ENCODE measurements around the gene PHLDB3.

Gene PHLDB3

GRCh38 chr19:43495082-43495481 is 9.5 kb downstream of the PHLDB3 start:
- DNase-seq = no peak

DNA sequence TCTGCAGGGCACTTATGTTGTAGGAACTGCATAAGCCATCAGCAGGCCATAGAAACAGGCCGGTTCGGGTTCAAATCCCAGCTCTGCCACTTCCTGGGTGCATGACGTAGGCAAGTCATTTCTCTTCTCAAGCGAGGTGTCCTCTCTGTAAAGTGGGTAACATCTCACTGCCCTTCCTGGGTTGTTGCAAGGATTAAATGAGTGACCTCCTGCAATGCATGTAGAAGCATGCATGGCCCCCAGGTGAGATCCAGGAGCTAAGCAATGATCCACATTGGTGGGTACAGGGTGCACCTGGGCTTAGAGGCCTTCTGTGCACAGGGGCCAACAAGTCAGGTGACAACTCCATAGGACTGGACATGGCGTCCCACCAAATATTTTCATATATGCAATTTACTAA is 13.8 kb downstream of the PHLDB3 start:
- DNase-seq = no peak

DNA sequence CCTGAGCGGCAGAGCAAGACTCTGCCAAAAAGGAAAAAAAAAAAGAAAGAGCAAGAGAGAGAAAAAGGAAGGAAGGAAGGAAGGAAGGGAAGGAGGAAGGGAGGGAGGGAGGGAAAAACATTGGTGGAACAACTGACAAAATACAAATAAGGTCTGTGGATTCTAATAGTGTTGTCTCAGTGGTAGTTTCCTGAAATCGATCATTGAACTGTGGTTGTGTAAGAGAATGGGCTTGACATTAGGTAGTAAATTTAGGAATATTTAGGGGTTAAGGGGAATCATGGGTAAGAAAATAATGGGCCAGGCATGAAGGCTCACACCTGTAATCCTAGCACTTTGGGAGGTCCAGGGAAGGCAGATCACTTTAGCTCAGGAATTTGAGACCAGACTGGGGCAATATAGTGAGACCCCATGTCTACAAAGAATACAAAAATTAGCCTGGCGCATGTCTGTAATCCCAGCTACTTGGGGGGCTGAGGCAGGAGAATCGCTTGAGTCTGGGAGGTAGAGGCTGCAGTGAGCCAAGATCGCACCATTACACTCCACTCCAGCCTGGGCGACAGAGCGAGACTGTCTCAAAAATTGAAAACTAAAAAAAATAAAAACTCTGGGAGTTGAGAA is 14.5 kb downstream of the PHLDB3 start:
- DNase-seq = no peak

DNA sequence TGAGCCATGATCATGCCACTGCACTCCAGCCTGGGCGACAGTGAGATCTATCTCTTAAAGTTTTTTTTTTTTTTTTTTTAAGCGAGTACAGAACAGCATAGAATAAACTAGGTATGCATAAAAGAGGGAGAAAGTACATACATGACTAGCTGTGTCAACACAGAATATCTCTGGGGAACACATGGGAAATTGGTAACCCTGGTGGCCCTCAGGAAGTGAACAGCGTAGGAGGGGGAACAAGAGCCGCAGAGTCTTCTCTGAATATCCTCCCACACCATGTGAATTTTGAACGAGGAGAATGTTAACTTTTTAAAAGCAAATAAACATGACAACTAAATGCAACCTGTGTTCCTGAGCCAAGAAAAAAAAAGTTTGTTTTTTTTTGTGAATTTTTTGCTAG is 15.2 kb downstream of the PHLDB3 start:
- DNase-seq = no peak

- no peak for DNase-seq
Observed at GRCh38 chr19:43488179-43488578, 16.4 kb downstream of the PHLDB3 start.

DNA sequence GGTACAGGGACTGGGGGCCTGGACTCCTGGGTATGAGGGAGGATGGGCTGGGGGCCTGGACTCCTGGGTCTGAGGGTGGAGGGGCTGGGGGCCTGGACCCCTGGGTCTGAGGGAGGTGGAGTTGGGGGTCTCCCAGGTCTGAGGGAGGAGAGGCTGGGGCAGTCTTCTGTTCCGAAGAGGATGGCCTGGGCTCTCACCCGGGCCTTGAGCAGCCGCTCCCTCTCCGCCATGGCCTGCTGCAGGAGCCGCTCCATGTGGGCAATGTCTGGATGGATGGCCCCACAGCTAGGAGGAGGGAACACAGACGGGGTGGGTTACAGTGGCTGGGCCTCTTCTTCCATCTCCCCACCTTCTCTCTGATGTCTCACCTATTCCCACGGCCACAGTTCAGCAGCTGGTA is 18.1 kb downstream of the PHLDB3 start:
- DNase-seq = no peak

DNA sequence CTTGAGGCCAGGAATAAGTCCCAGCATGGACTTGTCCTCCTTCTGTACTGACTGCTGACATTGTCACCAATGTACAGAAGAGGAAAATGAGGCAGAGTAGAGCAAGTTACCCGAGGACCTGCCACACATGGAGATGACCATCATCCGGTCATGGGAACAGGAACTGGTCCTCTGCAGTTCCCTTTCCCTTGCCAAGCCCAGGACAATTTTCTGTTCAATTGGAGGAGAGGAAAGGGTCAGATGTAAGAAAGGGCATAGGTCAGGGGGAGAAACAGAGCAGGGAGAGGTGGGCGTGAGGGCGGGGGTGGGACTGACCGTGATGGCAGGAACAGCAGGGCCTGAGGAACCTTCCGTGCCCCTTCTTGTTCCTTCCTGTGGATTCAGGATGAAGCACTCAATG is 18.6 kb downstream of the PHLDB3 start:
- DNase-seq = no peak

- no peak for DNase-seq
Observed at GRCh38 chr19:43483281-43483680, 21.3 kb downstream of the PHLDB3 start.

DNA sequence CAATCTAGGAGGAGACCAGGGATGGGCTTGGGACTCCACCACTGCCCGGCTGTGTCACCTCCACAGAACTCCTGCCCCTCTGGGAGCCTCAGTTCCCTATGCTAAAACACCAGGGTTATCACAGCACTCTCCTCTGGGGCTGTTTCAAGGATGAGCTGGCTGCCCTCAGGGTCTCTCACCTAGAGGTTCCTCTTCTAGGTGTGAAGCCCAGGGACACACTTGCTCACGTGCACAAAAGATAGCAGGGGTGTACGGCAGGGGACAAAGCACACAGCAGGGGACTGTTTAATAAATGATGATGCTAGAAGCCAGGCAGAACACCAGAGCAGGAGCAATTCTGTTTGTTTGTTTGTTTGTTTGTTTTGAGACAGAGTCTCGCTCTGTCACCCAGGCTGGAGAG is 22.4 kb downstream of the PHLDB3 start:
- no peak for DNase-seq

DNA sequence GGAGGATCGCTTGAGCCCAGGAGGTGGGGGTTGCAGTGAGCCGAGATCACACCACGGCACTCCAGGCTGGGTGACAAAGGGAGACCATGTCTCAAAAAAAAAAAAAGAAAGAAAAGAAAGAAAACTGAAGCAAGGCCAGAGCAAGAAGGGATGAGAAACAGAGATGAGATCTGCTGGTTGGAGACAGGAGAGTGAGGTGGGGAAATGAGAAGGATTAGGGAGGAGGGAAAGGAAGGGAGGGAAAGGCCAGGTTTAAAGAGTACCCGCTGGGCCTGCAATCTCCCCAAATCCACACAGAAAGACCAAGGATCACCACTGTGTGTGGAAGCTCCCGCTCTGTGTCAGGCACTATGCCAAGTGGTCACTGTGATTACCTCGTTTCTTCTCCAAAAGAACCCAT is 22.8 kb downstream of the PHLDB3 start:
- DNase-seq = no peak

DNA sequence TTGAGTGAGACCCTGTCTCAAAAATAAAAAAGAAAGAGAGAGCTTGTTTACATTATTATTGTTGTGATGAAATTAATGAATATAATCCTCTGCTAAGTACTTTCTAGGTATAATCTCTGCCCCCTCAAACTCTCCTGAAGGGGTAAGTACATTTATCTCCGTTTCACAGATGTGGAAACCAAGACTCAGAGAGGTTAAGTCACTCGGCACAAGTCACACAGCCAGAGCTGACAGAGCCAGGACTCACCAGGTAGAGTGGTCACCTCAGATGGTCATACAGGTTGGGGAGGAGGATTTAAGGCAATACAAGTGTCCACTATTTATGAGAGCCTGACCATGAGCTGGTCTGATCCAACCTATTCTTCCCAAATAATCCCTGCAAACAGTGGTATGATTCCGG is 24.0 kb downstream of the PHLDB3 start:
- no peak for DNase-seq

GRCh38 chr19:43479961-43480561 is 24.5 kb downstream of the PHLDB3 start:
- DNase-seq = no peak

GRCh38 chr19:43479226-43479625 is 25.3 kb downstream of the PHLDB3 start:
- DNase-seq = no peak

DNA sequence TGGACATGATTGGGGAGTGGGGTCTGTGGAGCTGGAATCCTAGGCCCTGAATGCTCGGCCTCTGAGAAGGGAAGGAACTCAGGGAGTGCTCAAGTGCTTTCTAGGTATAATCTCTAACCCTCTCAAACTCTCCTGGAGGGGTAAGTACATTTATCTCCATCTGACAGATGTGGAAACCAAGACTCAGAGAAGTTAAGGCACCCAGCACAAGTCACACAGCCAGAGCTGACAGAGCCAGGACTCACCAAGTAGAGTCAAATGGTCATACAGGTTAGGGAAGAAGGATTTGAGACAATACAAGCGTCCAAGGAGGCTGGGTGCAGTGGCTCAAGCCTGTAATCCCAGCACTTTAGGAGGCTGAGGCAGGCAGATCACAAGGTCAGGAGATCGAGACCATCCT is 26.2 kb downstream of the PHLDB3 start:
- no peak for DNase-seq

GRCh38 chr19:43476606-43477005 is 27.9 kb downstream of the PHLDB3 start:
- no peak for DNase-seq

DNA sequence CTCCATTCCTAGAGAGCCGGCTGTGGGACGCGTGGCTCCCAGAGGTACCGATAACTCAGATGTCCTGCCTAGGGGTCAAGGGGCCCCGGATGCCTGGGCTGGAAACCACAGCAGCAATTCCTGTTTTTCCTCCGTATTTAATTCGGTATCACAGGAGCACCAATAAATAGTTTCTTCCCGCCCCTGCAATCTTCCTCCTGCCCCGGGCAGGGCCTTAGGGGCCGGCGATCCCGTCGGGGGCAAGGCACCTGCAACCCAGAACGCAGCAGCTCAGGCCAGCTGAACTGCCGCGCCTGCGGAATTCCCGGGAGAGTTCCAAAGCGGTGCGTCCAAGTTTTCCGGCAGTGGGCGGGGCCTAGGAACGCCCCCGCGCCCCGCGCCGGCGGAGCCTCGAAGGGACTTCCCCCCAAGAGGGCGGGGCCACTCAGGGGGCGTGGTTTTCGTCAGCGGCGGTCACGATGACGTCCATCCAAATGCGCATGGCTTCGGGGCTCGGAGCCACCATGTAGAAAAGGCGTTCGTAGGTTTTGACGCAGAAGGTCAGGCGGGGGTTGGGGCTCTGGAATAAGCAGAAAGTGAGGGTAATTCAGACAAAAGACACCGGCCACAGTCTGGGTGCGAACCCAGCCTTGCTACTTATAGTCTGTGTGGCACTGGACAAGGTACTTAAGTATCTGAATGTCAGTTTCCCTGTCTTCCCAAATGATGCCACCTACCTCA is 29.4 kb downstream of the PHLDB3 start:
- DNase-seq = no peak

DNA sequence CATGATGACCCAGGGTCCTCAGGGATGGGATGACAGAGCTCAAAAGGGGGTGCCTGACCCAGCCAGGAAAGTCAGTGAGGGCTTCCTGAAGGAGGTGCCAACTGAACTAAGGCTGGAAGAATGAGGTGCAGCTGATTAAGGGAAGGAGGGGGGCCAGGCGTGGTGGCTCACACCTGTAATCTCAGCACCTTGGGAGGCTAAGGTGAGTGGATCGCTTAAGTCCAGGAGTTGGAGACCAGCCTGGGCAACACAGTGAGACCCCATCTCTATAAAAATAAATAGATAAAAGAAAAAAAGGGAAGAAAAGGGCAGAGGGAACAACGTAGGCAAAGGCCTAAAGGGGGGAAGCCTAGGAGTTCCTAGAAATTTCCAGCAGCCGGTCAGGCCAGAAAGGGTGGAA is 30.1 kb downstream of the PHLDB3 start:
- no peak for DNase-seq

GRCh38 chr19:43471091-43471490 is 33.5 kb downstream of the PHLDB3 start:
- DNase-seq = no peak

DNA sequence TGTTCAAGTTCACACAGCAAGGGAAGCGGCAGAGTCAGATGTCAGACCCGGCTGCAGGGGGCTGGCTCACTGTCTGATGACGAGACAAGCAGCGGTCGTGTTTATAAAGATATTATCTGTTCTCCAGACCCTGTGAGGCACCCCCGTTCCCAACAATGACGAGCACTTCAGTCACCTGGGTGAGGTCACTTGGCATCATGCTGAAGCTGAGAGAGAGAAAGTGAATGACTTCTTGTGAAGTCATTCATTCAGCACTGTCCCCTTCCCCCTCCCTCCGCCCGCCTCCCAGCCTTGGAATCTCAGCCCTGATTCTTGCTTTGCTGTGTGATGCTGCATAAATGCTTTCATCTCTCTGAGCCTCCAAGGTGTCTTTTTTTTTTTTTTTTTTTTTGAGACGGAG is 34.3 kb downstream of the PHLDB3 start:
- DNase-seq = no peak

DNA sequence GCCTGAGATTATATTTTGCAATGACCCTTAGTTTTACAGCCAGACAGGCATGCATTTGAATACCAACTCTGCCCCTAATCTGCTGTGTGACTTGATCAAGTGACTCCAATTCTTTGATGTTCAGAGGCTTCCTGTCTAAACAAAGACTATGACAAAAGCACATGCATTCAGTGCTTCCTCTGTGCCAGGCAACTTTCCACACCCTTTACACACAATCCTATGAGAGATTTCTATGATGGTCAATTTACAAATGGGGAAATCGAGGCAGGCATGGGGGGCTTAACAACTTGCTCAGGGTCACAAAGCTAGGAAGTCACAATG is 35.4 kb downstream of the PHLDB3 start:
- no peak for DNase-seq

DNA sequence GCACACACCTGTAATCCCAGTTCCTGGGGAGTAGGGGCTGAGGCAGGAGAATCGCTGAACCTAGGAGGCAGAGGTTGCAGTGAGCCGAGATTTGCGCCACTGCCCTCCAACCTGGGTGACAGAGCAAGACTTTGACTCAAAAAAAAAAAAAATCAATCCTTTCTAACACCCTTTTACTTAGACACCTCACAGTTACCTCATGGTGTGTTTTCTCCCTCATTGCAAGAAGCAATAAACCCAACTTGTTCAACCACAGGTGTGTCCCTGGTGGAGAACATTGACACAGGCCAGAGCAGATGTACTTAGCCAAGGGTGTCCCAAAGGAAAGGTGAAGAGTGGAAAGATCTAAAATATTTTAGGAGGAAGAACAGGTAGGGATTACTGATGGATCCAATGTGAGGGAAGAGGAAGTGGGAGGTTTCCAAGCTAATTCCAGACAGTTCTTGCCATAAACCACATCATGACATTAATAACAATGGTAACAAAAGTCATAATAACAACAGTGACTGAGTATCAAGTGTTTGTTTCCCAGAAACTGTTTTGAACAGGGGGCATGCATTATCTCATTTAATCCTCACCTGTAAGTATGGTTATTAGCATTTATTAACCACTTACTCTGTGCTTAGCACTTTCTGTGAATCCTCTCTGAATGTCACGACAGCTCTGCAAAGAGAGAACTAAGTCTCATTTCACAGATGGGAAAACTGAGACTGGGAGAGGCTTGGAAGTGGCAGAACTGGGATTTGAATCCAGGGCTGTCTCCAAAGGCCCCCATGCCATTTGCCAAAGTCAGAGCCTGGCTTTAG is 36.0 kb downstream of the PHLDB3 start:
- no peak for DNase-seq

- no peak for DNase-seq
Observed at GRCh38 chr19:43467730-43468129, 36.8 kb downstream of the PHLDB3 start.

DNA sequence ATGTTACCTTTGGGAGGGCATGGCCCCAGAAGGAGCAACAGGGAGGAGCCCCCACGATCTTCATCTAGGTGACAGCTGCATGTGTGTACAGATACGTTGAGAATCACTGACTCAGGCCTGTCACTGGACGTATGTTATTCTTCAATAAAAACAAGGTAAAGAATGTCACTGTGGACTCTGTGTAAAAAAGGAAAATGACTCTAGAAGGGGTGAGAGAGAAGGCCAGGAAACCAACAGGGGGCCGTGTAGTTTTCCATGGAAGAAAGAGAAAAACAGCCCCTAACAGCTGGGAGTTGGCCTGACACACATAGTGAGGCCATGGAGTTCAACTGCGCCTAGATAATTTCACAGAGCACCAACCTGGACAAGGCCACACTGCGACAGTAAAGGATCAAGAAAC is 37.3 kb downstream of the PHLDB3 start:
- DNase-seq = no peak

GRCh38 chr19:43466793-43467192 is 37.8 kb downstream of the PHLDB3 start:
- DNase-seq = no peak

Measured in NCI-H187 treated with DMSO at 0.1 percent for 48 hours (cell line).